Neural cell (in vitro differentiated cells): ENCODE data around the gene RAD9A. TPM values are rescaled to one million over a fixed set of nuclear protein-coding genes. Genes with fewer than 3 reads are reported as not detected.

Experiments used
- H2AFZ ChIP-seq: fragments of 200-600, 300-800 bp; sonication (generic), shearing (Covaris generic); 2 replicates; pipeline ENCODE4 v1.6.0; 2014; ENCODE audit warnings: low read depth, mild to moderate bottlenecking, antibody characterized with exemption, low read length, moderate library complexity
- H3F3A ChIP-seq: fragments of 200-600 bp; shearing (Covaris generic); 2 replicates; pipeline ENCODE4 v1.6.1; 2016; ENCODE audit warnings: mild to moderate bottlenecking, moderate library complexity, mixed read lengths, antibody characterized with exemption, low read length; ENCODE audit not compliant: insufficient read depth, poor library complexity, severe bottlenecking
- H3K27ac ChIP-seq: fragments of 200-600, 300-800 bp; sonication (generic), shearing (Covaris generic); 2 replicates; pipeline ENCODE4 v1.5.1; 2014; ENCODE audit warnings: mild to moderate bottlenecking, low read length, moderate library complexity
- H3K27me3 ChIP-seq: fragments of 300-800, 200-600 bp; sonication (generic), shearing (Covaris generic); 2 replicates; pipeline ENCODE4 v1.6.0; 2014; ENCODE audit warnings: mild to moderate bottlenecking, low read depth, low read length, moderate library complexity; ENCODE audit not compliant: insufficient read depth
- H3K36me3 ChIP-seq: fragments of 300-800, 200-600 bp; sonication (generic), shearing (Covaris generic); 2 replicates; pipeline ENCODE4 v1.5.1; 2014; ENCODE audit warnings: mild to moderate bottlenecking, antibody characterized with exemption, low read length, moderate library complexity; ENCODE audit not compliant: insufficient read depth
- H3K4me2 ChIP-seq: fragments of 300-800, 200-600 bp; sonication (generic), shearing (Covaris generic); 2 replicates; pipeline ENCODE4 v1.6.0; 2014; ENCODE audit warnings: mild to moderate bottlenecking, low read length
- H3K4me3 ChIP-seq: fragments of 300-800, 200-600 bp; sonication (generic), shearing (Covaris generic); 2 replicates; pipeline ENCODE4 v1.5.1; 2014; ENCODE audit warnings: mild to moderate bottlenecking, low read length, moderate library complexity
- H3K79me2 ChIP-seq: fragments of 200-600 bp; shearing (Covaris generic); replicated peaks from 2 replicates; pipeline ENCODE4 v1.6.0; 2014; ENCODE audit warnings: mild to moderate bottlenecking, low read length, moderate library complexity; ENCODE audit not compliant: insufficient read depth
- H3K9ac ChIP-seq: fragments of 300-800, 200-600 bp; sonication (generic), shearing (Covaris generic); 2 replicates; pipeline ENCODE4 v1.6.1; 2016; ENCODE audit warnings: mild to moderate bottlenecking, low read length, mixed read lengths
- H3K9me2 ChIP-seq: fragments of 200-600 bp; shearing (Covaris generic); 2 replicates; pipeline ENCODE4 v1.6.1; 2016; ENCODE audit warnings: mild to moderate bottlenecking, low read length, mixed read lengths; ENCODE audit not compliant: insufficient read depth
- H3K9me3 ChIP-seq: fragments of 200-600, 300-800 bp; sonication (generic), shearing (Covaris generic); 2 replicates; pipeline ENCODE4 v1.6.1; 2016; ENCODE audit warnings: mild to moderate bottlenecking, mixed run types, low read length, moderate library complexity, mixed read lengths
- H4K20me1 ChIP-seq: fragments of 200-600 bp; shearing (Covaris generic); 2 replicates; pipeline ENCODE4 v1.6.1; 2016; ENCODE audit warnings: mild to moderate bottlenecking, mixed run types; ENCODE audit not compliant: insufficient read depth
- CTCF ChIP-seq: fragments of 450-650 bp; IDR thresholded peaks from 2 replicates; pipeline ENCODE4 v1.5.1; 2014; ENCODE audit warnings: antibody characterized with exemption, mild to moderate bottlenecking, moderate library complexity; ENCODE audit not compliant: poor library complexity, severe bottlenecking
- EP300 ChIP-seq: fragments of 450-650 bp; conservative IDR thresholded peaks from 2 replicates; pipeline ENCODE4 v1.6.1; 2014; ENCODE audit warnings: antibody characterized with exemption, mild to moderate bottlenecking, moderate library complexity; ENCODE audit not compliant: poor library complexity, severe bottlenecking
- EZH2 ChIP-seq: fragments of 200-600, 300-800 bp; shearing (Covaris generic), sonication (generic); IDR thresholded peaks from 2 replicates; pipeline ENCODE4 v1.6.1; 2014; ENCODE audit warnings: antibody characterized with exemption, low read length, borderline replicate concordance, mild to moderate bottlenecking; ENCODE audit not compliant: insufficient read depth, poor library complexity, severe bottlenecking
- MXI1 ChIP-seq: fragments of 450-650 bp; conservative IDR thresholded peaks from 2 replicates; pipeline ENCODE4 v1.6.1; 2014; ENCODE audit warnings: antibody characterized with exemption, mild to moderate bottlenecking; ENCODE audit not compliant: poor library complexity, severe bottlenecking
- POLR2AphosphoS5 ChIP-seq: IDR thresholded peaks from 2 replicates; pipeline ENCODE4 v1.6.1; 2012
- RAD21 ChIP-seq: fragments of 450-650 bp; conservative IDR thresholded peaks from 2 replicates; pipeline ENCODE4 v1.6.1; 2014; ENCODE audit warnings: antibody characterized with exemption, mild to moderate bottlenecking, moderate library complexity
- REST ChIP-seq: IDR thresholded peaks from 2 replicates; pipeline ENCODE4 v1.6.1; 2012; ENCODE audit warnings: borderline replicate concordance
- SMC3 ChIP-seq: fragments of 450-650 bp; conservative IDR thresholded peaks from 2 replicates; pipeline ENCODE4 v1.6.1; 2014; ENCODE audit warnings: antibody characterized with exemption, mild to moderate bottlenecking, moderate library complexity; ENCODE audit not compliant: poor library complexity
- TAF1 ChIP-seq: IDR thresholded peaks from 2 replicates; pipeline ENCODE4 v1.6.1; 2012; ENCODE audit warnings: low read depth
- polyA plus RNA-seq: library from polyadenylated mRNA; depleted of rRNA; stranded (reverse); fragments of >200 nt; gene quantifications from 2 replicates; pipeline ENCODE4 v1.2.3, GENCODE V29; 2014

The RAD9A gene
- polyA plus RNA-seq, 1 donor from 2014 or later = 59.6 TPM

- H3K9ac ChIP-seq = no peak overlapping the region
- no peaks in the 10 kb centered on the region for H3K27me3 ChIP-seq
- H2AFZ ChIP-seq = no peak overlapping the region
- no peaks in the 10 kb centered on the region for H3K9me3 ChIP-seq
- no peak overlapping the region for H3K4me3 ChIP-seq
- H3K4me2 ChIP-seq = no peak overlapping the region
- no peaks in the 10 kb centered on the region for H3K36me3 ChIP-seq
- peaks cover 10% of the 10 kb centered on the region for H3K79me2 ChIP-seq
- no peaks in the 10 kb centered on the region for H3K9me2 ChIP-seq
- no peak overlapping the region for H3K27ac ChIP-seq
- TF ChIP-seq POLR2AphosphoS5 = no peak
- no peak for TF ChIP-seq EP300
- no peak for TF ChIP-seq TAF1
- TF ChIP-seq CTCF = no peak
- no peak for TF ChIP-seq RAD21
- no peak for TF ChIP-seq REST
- no peak for TF ChIP-seq SMC3
- TF ChIP-seq EZH2 = no peak
- H4K20me1 ChIP-seq = no peaks in the 10 kb centered on the region
- H3F3A ChIP-seq = no peaks in the 10 kb centered on the region
Observed at GRCh38 chr11:67396259-67396581, 4.4 kb downstream of the RAD9A start.

GRCh38 chr11:67396587-67397389 is 5.0 kb downstream of the RAD9A start:
- Histone ChIP-seq H3K27ac (no peak overlapping the region), H3K79me2 (peaks cover 11% of the 10 kb centered on the region), H3K9me3 (no peaks in the 10 kb centered on the region), H3K36me3 (no peaks in the 10 kb centered on the region), H3K27me3 (no peaks in the 10 kb centered on the region), H4K20me1 (no peaks in the 10 kb centered on the region), H3K4me3 (no peak overlapping the region), H3K9ac (no peak overlapping the region), H3K4me2 (no peak overlapping the region), H3F3A (no peaks in the 10 kb centered on the region), H3K9me2 (no peaks in the 10 kb centered on the region), H2AFZ (no peak overlapping the region)
- TF ChIP-seq TAF1 (no peak), SMC3 (no peak), RAD21 (no peak), CTCF (no peak), EP300 (no peak), EZH2 (no peak), REST (no peak), POLR2AphosphoS5 (no peak), MXI1 (no peak)
